Activated CD8-positive, alpha-beta memory T cell treated with anti-CD3 and anti-CD28 coated beads for 24 hours (primary cell): Measurements from ENCODE around the gene BCAS4.

Experiments used
- DNase-seq: peaks from one replicate; pipeline ENCODE4 v3.0.0-alpha.2; 2020

The BCAS4 gene

GRCh38 chr20:50916934-50917333 lies 122.1 kb downstream of the BCAS4 start:
- DNase-seq, result no peak

- no peak for DNase-seq
Measured at GRCh38 chr20:50918403-50918802, 123.5 kb downstream of the BCAS4 start.

GRCh38 chr20:50919567-50919966 lies 124.7 kb downstream of the BCAS4 start:
- DNase-seq, result no peak

GRCh38 chr20:50920997-50921396 lies 126.1 kb downstream of the BCAS4 start:
- no peak for DNase-seq

GRCh38 chr20:50921803-50922501 lies 127.1 kb downstream of the BCAS4 start:
- DNase-seq, result no peak

- DNase-seq, result no peak
Measured at GRCh38 chr20:50924261-50924920, 129.5 kb downstream of the BCAS4 start.

GRCh38 chr20:50926530-50926929 lies 131.7 kb downstream of the BCAS4 start:
- DNase-seq, result no peak
